HG02571 (cell line): ENCODE measurements around the gene SLC5A12.

Experiments
- ATAC-seq: cut with Tn5 transposase; IDR thresholded peaks from one replicate; pipeline ENCODE4 v1.9.1; 2021; ENCODE audit warnings: mild to moderate bottlenecking, moderate library complexity; ENCODE audit not compliant: unreplicated experiment

Gene SLC5A12

GRCh38 chr11:26721948-26722475, at the start of gene SLC5A12:
TSS of gene SLC5A12 (minus strand) at chr11:26722060. CDS start at chr11:26721714, 346 bp downstream.
- ATAC-seq, result no peak

- ATAC-seq, result no peak
Observed at GRCh38 chr11:26769027-26769426, 47.2 kb upstream of the SLC5A12 start.

- ATAC-seq, result no peak
Observed at GRCh38 chr11:26767060-26767459, 45.2 kb upstream of the SLC5A12 start.

- ATAC-seq, result no peak
Observed at GRCh38 chr11:26765323-26765722, 43.5 kb upstream of the SLC5A12 start.

- ATAC-seq, result no peak
Observed at GRCh38 chr11:26764825-26765224, 43.0 kb upstream of the SLC5A12 start.

GRCh38 chr11:26764315-26764714, 42.5 kb upstream of the SLC5A12 start:
- ATAC-seq, result no peak

GRCh38 chr11:26762089-26762488, 40.2 kb upstream of the SLC5A12 start:
- no peak for ATAC-seq

- ATAC-seq, result no peak
Observed at GRCh38 chr11:26761361-26761809, 39.5 kb upstream of the SLC5A12 start.

- no peak for ATAC-seq
Observed at GRCh38 chr11:26757995-26758394, 36.1 kb upstream of the SLC5A12 start.

GRCh38 chr11:26755762-26756161, 33.9 kb upstream of the SLC5A12 start:
- no peak for ATAC-seq

GRCh38 chr11:26753723-26754504, 32.1 kb upstream of the SLC5A12 start:
- no peak for ATAC-seq

GRCh38 chr11:26749927-26750326, 28.1 kb upstream of the SLC5A12 start:
- no peak for ATAC-seq

GRCh38 chr11:26743622-26744021, 21.8 kb upstream of the SLC5A12 start:
- peak; percentile 56 for ATAC-seq

- no peak for ATAC-seq
Observed at GRCh38 chr11:26742966-26743365, 21.1 kb upstream of the SLC5A12 start.

- ATAC-seq, result no peak
Observed at GRCh38 chr11:26741036-26741435, 19.2 kb upstream of the SLC5A12 start.

GRCh38 chr11:26739366-26740073, 17.7 kb upstream of the SLC5A12 start:
- no peak for ATAC-seq

- ATAC-seq, result no peak
Observed at GRCh38 chr11:26734691-26735090, 12.8 kb upstream of the SLC5A12 start.

- no peak for ATAC-seq
Observed at GRCh38 chr11:26731084-26731456, 9.2 kb upstream of the SLC5A12 start.

GRCh38 chr11:26730414-26731083, 8.7 kb upstream of the SLC5A12 start:
- no peak for ATAC-seq

- no peak for ATAC-seq
Observed at GRCh38 chr11:26729284-26729683, 7.4 kb upstream of the SLC5A12 start.

GRCh38 chr11:26726960-26727359, 5.1 kb upstream of the SLC5A12 start:
- no peak for ATAC-seq
